HEK293 (cell line): ENCODE measurements around the gene GOLGA1.

ENCODE experiments used
- GLIS1 ChIP-seq: fragments of 450-650 bp; formaldehyde crosslinking; IDR thresholded peaks from 2 replicates; pipeline ENCODE4 v1.5.1; 2016; ENCODE audit warnings: missing biosample characterization, missing genetic modification characterization
- IKZF3 ChIP-seq: fragments of 450-650 bp; IDR thresholded peaks from 2 replicates; pipeline ENCODE4 v1.5.0; 2018; ENCODE audit warnings: missing biosample characterization, mild to moderate bottlenecking, missing genetic modification characterization, moderate library complexity
- INSM2 ChIP-seq: fragments of 450-650 bp; formaldehyde crosslinking; IDR thresholded peaks from 2 replicates; pipeline ENCODE4 v1.5.1; 2016; ENCODE audit warnings: missing biosample characterization, missing genetic modification characterization
- KLF1 ChIP-seq: fragments of 450-650 bp; formaldehyde crosslinking; IDR thresholded peaks from 2 replicates; pipeline ENCODE4 v1.5.1; 2016; ENCODE audit warnings: missing biosample characterization, missing genetic modification characterization
- KLF17 ChIP-seq: fragments of 450-650 bp; formaldehyde crosslinking; IDR thresholded peaks from 2 replicates; pipeline ENCODE4 v1.5.1; 2016; ENCODE audit warnings: missing biosample characterization, missing genetic modification characterization
- KLF9 ChIP-seq: fragments of 450-650 bp; formaldehyde crosslinking; IDR thresholded peaks from 2 replicates; pipeline ENCODE4 v1.5.1; 2016; ENCODE audit warnings: missing biosample characterization, missing genetic modification characterization, low read depth
- PRDM2 ChIP-seq: fragments of 450-650 bp; formaldehyde crosslinking; IDR thresholded peaks from 2 replicates; pipeline ENCODE4 v1.5.1; 2016; ENCODE audit warnings: missing biosample characterization, missing genetic modification characterization, borderline replicate concordance
- SALL2 ChIP-seq: fragments of 450-650 bp; formaldehyde crosslinking; IDR thresholded peaks from 2 replicates; pipeline ENCODE4 v1.5.0; 2017; ENCODE audit warnings: missing biosample characterization, mild to moderate bottlenecking, missing genetic modification characterization, borderline replicate concordance
- ZBTB26 ChIP-seq: fragments of 450-650 bp; formaldehyde crosslinking; optimal IDR thresholded peaks from 2 replicates; pipeline ENCODE3; 2016; ENCODE audit warnings: missing biosample characterization, mild to moderate bottlenecking, missing genetic modification characterization
- ZBTB8A ChIP-seq: fragments of 450-650 bp; formaldehyde crosslinking; IDR thresholded peaks from 2 replicates; pipeline ENCODE4 v1.5.1; 2016; ENCODE audit warnings: missing biosample characterization, missing genetic modification characterization
- ZFP3 ChIP-seq: fragments of 450-650 bp; formaldehyde crosslinking; IDR thresholded peaks from 2 replicates; pipeline ENCODE4 v1.5.1; 2016; ENCODE audit warnings: low read depth, missing biosample characterization, missing genetic modification characterization
- ZNF202 ChIP-seq: fragments of 450-650 bp; formaldehyde crosslinking; IDR thresholded peaks from 2 replicates; pipeline ENCODE4 v1.5.1; 2016; ENCODE audit warnings: missing biosample characterization, missing genetic modification characterization, borderline replicate concordance
- ZNF239 ChIP-seq: fragments of 450-650 bp; formaldehyde crosslinking; IDR thresholded peaks from 2 replicates; pipeline ENCODE4 v1.5.1; 2016; ENCODE audit warnings: missing biosample characterization, missing genetic modification characterization
- ZNF324 ChIP-seq: fragments of 450-650 bp; formaldehyde crosslinking; IDR thresholded peaks from 2 replicates; pipeline ENCODE4 v1.5.1; 2016; ENCODE audit warnings: missing biosample characterization, missing genetic modification characterization
- ZNF623 ChIP-seq: fragments of 450-650 bp; formaldehyde crosslinking; IDR thresholded peaks from 2 replicates; pipeline ENCODE4 v1.5.1; 2016; ENCODE audit warnings: missing biosample characterization, missing genetic modification characterization
- ZNF626 ChIP-seq: fragments of 450-650 bp; sonication (Bioruptor Pico); formaldehyde crosslinking; IDR thresholded peaks from 2 replicates; pipeline ENCODE4 v1.5.1; 2018; ENCODE audit warnings: missing biosample characterization, missing genetic modification characterization, inconsistent platforms
- ZNF629 ChIP-seq: fragments of 450-650 bp; formaldehyde crosslinking; IDR thresholded peaks from 2 replicates; pipeline ENCODE4 v1.5.1; 2017; ENCODE audit warnings: missing biosample characterization, missing genetic modification characterization
- ZNF645 ChIP-seq: fragments of 450-650 bp; formaldehyde crosslinking; IDR thresholded peaks from 2 replicates; pipeline ENCODE4; 2016; ENCODE audit warnings: missing biosample characterization, missing genetic modification characterization
- ZNF704 ChIP-seq: fragments of 450-650 bp; formaldehyde crosslinking; IDR thresholded peaks from 2 replicates; pipeline ENCODE4 v1.5.1; 2016; ENCODE audit warnings: missing biosample characterization, missing genetic modification characterization
- ZNF776 ChIP-seq: fragments of 450-650 bp; formaldehyde crosslinking; IDR thresholded peaks from 2 replicates; pipeline ENCODE4 v1.5.0; 2017; ENCODE audit warnings: missing biosample characterization, missing genetic modification characterization, borderline replicate concordance
- ZNF791 ChIP-seq: fragments of 450-650 bp; formaldehyde crosslinking; IDR thresholded peaks from 2 replicates; pipeline ENCODE4 v1.5.1; 2016; ENCODE audit warnings: missing biosample characterization, missing genetic modification characterization
- ZSCAN4 ChIP-seq: fragments of 450-650 bp; formaldehyde crosslinking; IDR thresholded peaks from 2 replicates; pipeline ENCODE4 v1.5.1; 2017; ENCODE audit warnings: missing biosample characterization, missing genetic modification characterization
- ZSCAN5A ChIP-seq: fragments of 450-650 bp; formaldehyde crosslinking; IDR thresholded peaks from 2 replicates; pipeline ENCODE4 v1.5.1; 2016; ENCODE audit warnings: missing biosample characterization, missing genetic modification characterization

The GOLGA1 gene

GRCh38 chr9:124861342-124862229, 79.3 kb downstream of the GOLGA1 start, which contains the start of the genes ARPC5L and RPL35 (continued):
- TF ChIP-seq SALL2 (tag by site-specific recombination), result no peak
- TF ChIP-seq KLF1, result peak; percentile 36; the same call in 1 of the 2 replicates
- no peak for TF ChIP-seq ZNF645
- TF ChIP-seq ZNF626 (tag by site-specific recombination), result no peak
- no peak for TF ChIP-seq ZNF704 (tag by site-specific recombination)
- no peak for TF ChIP-seq IKZF3 (tag by site-specific recombination)
- peak; percentile 77 for TF ChIP-seq ZBTB26 (tag by site-specific recombination)
- TF ChIP-seq ZNF776, result no peak
- TF ChIP-seq ZNF623 (tag by site-specific recombination), result no peak
- 0 out of 2 replicates have a peak, but pooled peaks have one; percentile 38 for TF ChIP-seq ZNF324 (tag by site-specific recombination)
- TF ChIP-seq ZNF202 (tag by site-specific recombination), result no peak
- no peak for TF ChIP-seq ZFP3 (tag by site-specific recombination)
- TF ChIP-seq ZSCAN4 (tag by site-specific recombination), result no peak
- 0 out of 2 replicates have a peak, but pooled peaks have one; percentile 10 for TF ChIP-seq ZNF239 (tag by site-specific recombination)
- TF ChIP-seq ZBTB8A, result peak; percentile 87
- TF ChIP-seq GLIS1 (tag by site-specific recombination), result peak; percentile 28; the same call in 1 of the 2 replicates
- TF ChIP-seq KLF17 (tag by site-specific recombination), result peak; percentile 52; the same call in 1 of the 2 replicates
- no peak for TF ChIP-seq ZNF791 (tag by site-specific recombination)
- TF ChIP-seq ZSCAN5A, result no peak
- no peak for TF ChIP-seq INSM2 (tag by site-specific recombination)
- peak; percentile 97 for TF ChIP-seq ZNF629 (tag by site-specific recombination)
- TF ChIP-seq KLF9, result peak; percentile 71
- no peak for TF ChIP-seq PRDM2 (tag by site-specific recombination)
